GM10847 (cell line): ENCODE results near the gene CCDC8.

Source experiments
- POLR2A ChIP-seq: IDR thresholded peaks from 2 replicates; pipeline ENCODE4 v1.6.1; 2011; ENCODE audit not compliant: insufficient read length; ENCODE audit errors: extremely low read depth

CCDC8 gene, protein sequence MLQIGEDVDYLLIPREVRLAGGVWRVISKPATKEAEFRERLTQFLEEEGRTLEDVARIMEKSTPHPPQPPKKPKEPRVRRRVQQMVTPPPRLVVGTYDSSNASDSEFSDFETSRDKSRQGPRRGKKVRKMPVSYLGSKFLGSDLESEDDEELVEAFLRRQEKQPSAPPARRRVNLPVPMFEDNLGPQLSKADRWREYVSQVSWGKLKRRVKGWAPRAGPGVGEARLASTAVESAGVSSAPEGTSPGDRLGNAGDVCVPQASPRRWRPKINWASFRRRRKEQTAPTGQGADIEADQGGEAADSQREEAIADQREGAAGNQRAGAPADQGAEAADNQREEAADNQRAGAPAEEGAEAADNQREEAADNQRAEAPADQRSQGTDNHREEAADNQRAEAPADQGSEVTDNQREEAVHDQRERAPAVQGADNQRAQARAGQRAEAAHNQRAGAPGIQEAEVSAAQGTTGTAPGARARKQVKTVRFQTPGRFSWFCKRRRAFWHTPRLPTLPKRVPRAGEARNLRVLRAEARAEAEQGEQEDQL

DNA sequence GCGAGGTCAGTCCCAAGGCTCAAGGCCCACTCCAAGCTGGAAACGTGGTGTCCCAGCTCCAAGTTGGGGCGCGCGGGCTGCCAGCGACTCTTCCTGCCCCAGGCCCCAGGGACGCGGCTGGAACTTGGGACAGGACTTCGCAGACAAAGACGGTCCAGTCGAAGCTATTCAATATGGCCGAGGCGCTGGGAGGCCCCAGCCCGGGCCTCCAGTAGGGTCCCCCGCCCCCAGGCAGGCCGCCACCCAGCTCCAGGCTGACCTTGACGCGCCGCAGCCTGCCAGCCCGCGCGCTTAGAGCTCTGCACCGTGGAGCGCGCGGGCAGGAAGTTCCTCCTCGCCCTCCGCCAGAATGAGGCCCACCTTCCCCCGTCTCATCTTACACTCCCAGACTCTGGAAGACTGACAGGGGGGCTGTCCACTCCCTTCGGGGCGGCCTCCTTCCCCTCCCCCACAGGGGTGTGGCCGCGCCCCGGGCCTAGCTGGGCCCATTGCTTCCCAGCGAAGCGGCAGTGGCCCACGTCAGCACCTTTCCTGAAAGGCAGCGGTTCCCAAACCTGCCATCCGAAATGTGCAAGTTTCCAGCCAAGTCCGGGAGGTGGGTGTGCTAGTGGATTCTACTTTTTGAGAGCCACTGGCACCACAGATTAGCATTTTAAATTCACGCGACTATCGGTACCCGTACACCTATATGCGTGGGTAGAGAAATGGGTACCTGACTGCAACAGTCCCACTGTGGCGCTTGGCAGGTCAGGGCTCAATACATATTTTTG lies at the start of gene CCDC8:
TSS of gene CCDC8 (minus strand) at position 303 of the 770 bp plus-strand sequence. CDS start 754 bp downstream, outside the sequence.
- no peak for TF ChIP-seq POLR2A

DNA sequence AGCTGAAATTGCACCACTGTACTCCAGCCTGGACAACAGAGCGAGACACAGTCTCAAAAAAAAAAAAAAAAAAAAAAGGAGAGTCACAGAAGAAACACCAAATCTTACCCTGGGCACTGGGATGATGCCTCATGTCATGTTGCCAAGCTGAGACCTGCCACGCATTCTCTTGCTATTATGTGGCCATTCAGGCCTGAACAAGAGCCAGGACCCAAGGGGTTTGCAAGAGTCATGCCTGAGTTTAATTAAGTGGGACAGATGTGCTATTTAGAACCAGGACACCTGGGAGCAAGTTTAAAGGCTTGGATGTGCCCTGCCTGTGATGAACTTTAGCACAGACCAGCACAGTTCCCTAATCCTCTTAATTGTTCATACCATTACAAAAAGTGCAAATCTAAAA lies 48.2 kb upstream of the CCDC8 start:
- TF ChIP-seq POLR2A = no peak

- TF ChIP-seq POLR2A = no peak
These were observed 47.6 kb upstream of the CCDC8 start for GRCh38 chr19:46460981-46461380.

DNA sequence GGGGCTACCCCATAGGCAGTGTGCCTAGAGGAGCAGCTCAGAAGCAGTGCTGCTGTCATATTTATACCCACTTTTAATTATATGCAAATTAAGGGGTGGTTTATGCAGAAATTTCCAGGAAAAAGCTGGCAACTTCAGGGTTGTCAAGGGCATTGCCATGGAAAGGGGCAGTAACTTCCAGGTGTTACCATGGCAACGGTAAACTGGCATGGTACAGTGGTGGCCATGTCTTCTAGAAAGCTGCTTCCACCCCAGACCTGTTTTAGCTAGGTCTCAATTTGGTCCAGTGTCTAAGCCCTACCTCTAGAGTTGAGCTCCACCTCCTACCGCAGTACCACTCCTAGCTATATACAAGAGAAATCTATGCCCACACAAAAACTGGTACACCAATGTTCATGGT lies 46.7 kb upstream of the CCDC8 start:
- no peak for TF ChIP-seq POLR2A

- TF ChIP-seq POLR2A = no peak
These were observed 43.6 kb upstream of the CCDC8 start for GRCh38 chr19:46456930-46457329.

DNA sequence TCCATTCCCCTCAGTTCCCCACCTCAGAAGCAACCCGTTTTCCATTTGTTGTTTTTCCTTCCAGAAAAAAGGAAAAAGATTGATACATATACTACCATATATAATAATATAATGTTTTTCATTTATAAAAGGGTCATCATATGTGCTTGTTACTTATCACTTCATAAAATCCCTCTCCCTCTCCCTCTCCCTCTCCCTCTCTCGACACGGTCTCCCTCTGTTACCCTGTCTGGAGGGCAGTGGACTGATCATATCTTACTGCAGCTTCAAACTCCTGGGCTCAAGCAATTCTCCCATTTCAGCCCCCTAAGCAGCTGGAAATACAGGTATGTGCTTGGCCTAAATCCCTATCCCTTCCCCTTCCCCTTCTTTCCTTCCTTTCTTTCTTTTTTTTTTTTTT lies 40.9 kb upstream of the CCDC8 start:
- TF ChIP-seq POLR2A = no peak

GRCh38 chr19:46453661-46454060 lies 40.3 kb upstream of the CCDC8 start:
- TF ChIP-seq POLR2A = no peak

DNA sequence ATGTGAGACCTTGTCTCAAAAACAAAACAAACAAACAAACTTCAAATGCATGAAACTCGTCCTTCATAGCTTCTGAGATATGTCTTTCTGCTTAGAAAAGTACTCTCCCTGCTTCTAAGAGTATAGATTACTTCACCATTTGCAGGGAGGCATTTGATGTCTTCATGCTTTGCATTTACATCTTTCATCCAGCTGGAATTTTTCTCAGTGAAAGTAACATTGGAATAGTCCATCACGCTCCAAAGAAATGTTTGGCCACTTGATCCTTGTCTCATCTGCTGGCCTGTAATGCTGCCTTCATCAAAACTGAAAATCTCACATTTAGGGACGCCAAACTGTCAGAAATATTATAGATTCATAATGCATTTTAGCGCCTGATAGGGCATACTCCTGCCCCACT lies 38.8 kb upstream of the CCDC8 start:
- no peak for TF ChIP-seq POLR2A

GRCh38 chr19:46451352-46451751 lies 38.0 kb upstream of the CCDC8 start:
- TF ChIP-seq POLR2A = no peak

- TF ChIP-seq POLR2A = no peak
These were observed 37.4 kb upstream of the CCDC8 start for GRCh38 chr19:46450737-46451136.

DNA sequence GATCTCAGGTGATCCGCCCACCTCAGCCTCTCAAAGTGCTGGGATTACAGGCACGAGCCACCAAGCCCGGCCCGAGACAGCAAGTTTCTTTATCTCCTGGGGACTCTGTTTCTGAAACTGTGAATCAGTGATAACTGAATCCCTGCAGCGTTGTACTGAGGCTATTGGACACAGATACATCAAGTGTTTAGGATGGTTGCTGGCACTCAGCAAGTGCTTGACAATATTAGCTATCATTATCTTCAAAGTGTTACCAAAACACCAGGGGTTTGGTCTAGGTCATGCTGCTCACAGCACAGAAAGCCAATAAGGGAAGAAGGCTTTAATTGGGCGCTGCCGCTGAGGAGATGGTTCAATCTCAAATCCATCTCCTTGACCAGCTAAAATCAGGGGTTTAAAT lies 35.9 kb upstream of the CCDC8 start:
- no peak for TF ChIP-seq POLR2A

GRCh38 chr19:46448601-46449000 lies 35.2 kb upstream of the CCDC8 start:
- TF ChIP-seq POLR2A = no peak

GRCh38 chr19:46447824-46448223 lies 34.5 kb upstream of the CCDC8 start:
- TF ChIP-seq POLR2A = no peak

DNA sequence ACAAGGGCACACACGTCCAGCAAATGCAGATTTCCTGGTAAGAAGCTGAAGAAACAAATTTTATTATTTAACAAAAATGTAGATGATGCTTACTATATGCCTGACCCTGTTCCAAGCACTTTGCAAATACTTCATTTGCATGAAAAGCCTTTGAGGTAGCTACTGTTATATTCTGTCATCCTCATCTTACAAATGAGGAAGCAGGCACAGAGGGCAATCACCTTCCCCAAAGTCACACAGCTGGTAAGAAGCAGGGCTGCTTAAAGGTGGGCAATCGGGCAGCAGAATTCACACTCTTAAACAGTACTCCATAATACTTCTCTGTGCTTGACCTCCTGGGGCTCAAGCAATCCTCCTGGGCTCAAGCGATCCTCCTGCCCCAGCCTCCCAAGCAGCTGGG lies 33.6 kb upstream of the CCDC8 start:
- no peak for TF ChIP-seq POLR2A

DNA sequence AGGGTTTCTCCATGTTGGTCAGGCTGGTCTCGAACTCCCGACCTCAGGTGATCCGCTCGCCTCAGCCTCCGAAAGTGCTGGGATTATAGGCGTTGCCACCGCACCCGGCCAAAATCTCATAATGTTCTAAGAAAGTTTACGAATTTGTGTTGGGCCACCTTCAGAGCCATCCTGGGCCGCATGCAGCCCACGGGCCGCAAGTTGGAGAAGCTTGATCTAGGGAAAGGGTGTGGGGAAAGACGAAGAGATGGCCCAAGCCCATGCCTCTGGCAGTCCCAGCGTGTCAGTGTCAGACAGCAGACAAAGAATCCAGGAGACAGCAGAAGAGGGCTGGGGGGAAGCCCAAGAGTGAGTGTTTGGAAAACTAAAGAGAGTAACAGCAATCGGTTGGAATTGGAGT lies 32.7 kb upstream of the CCDC8 start:
- TF ChIP-seq POLR2A = no peak

DNA sequence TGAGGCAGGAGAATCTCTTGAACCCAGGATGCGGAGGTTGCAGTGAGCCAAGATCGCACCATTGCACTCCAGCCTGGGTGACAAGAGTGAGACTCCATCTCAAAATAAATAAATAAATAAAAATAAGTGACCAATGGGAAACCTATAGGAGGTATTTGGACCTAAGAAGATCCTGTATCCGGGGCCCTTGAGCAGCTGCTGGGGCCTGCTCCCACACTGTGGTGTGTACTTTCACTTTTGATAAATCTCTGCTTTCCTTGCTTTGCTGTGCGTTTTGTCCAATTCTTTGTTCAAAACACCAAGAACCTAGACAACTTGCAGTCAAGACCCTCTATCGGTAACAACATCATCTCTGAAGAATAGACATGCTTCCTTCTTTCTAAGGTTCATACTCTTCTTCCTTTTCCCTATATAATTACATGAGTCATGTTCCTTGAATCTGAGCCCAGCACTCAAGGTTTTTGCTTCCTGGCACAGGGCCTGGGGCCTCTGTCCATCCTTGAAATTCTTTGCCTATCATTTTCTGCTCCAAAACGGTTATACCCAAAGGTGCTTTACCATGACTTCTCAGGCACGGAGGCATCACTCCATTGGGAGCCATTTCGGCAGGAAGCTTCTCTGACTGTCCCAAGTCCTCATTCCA lies 29.6 kb upstream of the CCDC8 start:
- TF ChIP-seq POLR2A = no peak
